ENCODE data around the gene ZNF396. TPM values are rescaled to one million over a fixed set of nuclear protein-coding genes. Genes with fewer than 3 reads are reported as not detected.

The ZNF396 gene
- total and polyA plus RNA-seq, 4 donors: 0.60 to 1.2 (median 0.99) TPM

DNA sequence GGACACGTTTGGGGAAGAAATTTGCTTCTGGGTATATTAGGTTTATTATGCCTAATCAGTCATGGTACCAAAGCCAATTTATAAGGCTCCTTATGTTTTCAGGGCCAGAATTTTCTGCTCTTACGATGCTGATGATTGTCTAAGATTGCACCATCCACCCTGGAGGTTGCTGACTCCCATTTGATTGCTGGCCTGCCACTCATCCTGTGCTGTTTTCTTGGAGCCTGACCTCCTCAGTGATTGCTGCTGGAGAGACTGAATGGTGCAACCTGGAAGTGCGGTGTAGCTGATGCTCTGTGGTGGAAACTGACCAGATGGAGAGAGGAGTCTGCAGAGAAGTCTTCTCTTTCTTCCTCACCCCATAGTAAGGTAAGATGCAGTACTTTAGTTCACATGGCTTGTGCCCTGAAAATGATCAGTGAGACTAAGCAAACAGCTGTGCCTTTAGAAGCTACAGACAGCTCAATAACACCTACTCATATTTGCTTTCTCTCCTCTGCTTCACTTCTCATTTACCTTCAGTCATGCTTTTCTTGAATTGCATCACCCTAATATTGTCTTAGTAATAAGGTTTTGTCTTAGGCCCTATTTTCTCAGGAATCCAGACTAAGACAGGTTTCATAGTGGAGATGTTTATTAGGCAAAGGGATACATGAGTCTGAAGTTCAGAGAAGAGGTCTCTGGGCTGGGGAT is 50.3 kb downstream of the ZNF396 start (continued):
- TF ChIP-seq, protein P1, sequence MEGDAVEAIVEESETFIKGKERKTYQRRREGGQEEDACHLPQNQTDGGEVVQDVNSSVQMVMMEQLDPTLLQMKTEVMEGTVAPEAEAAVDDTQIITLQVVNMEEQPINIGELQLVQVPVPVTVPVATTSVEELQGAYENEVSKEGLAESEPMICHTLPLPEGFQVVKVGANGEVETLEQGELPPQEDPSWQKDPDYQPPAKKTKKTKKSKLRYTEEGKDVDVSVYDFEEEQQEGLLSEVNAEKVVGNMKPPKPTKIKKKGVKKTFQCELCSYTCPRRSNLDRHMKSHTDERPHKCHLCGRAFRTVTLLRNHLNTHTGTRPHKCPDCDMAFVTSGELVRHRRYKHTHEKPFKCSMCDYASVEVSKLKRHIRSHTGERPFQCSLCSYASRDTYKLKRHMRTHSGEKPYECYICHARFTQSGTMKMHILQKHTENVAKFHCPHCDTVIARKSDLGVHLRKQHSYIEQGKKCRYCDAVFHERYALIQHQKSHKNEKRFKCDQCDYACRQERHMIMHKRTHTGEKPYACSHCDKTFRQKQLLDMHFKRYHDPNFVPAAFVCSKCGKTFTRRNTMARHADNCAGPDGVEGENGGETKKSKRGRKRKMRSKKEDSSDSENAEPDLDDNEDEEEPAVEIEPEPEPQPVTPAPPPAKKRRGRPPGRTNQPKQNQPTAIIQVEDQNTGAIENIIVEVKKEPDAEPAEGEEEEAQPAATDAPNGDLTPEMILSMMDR (IDR thresholded peaks at IDR 0.05; ENCODE audit: low read depth, low read length, missing input control): no peak
- no peak for TF ChIP-seq FOXA1 (IDR thresholded peaks at IDR 0.05)

DNA sequence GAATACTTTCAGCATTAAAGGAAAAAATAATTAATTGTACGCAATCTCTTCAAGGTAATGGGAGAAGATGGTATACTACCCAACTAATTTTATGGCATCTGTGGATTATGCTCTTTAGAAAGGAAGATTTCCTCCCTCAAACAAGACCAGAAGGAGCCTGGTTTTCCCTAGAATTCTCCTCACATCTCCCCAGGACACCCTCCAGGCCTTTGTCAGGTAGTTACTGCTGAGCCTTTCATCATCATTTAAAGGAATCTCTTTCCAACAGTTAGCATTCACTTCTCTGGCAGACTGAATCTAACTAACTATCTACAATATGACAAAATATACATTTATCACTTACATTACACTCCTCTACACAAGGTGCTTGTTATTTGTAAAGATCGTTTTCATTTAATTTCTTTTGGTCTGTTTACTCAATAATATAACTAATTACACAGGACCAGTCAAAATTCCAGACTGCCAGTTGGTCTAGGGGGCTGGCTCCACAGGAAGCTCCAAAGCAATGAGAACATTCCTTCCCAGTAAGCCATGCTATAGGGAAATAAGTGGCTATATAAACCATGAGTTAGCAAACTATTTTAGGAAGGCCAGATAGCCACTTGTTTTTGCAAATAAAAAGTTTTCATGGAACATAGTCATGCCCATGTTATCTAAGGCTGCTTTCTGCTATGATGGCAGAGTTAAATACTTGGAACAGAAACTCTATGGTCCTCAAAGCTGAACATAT is 52.0 kb downstream of the ZNF396 start:
- TF ChIP-seq JUND (IDR thresholded peaks at IDR 0.05): no peak
- TF ChIP-seq EGR1 (IDR thresholded peaks at IDR 0.05; ENCODE audit: low read depth in 2 of 2): no peak
- TF ChIP-seq, protein P2, sequence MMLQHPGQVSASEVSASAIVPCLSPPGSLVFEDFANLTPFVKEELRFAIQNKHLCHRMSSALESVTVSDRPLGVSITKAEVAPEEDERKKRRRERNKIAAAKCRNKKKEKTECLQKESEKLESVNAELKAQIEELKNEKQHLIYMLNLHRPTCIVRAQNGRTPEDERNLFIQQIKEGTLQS (IDR thresholded peaks at IDR 0.05): no peak
- TF ChIP-seq HNF4G (IDR thresholded peaks at IDR 0.05): no peak
- TF ChIP-seq HNF4A (conservative IDR thresholded peaks at IDR 0.05): no peak
- TF ChIP-seq FOXA1 (IDR thresholded peaks at IDR 0.05): no peak
- TF ChIP-seq NR2F2 (IDR thresholded peaks at IDR 0.05): no peak
- TF ChIP-seq, protein P3, sequence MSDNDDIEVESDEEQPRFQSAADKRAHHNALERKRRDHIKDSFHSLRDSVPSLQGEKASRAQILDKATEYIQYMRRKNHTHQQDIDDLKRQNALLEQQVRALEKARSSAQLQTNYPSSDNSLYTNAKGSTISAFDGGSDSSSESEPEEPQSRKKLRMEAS (IDR thresholded peaks at IDR 0.05): no peak
- TF ChIP-seq GABPA (IDR thresholded peaks at IDR 0.05 in 1 of 2, conservative IDR thresholded peaks at IDR 0.05 in 1 of 2): no peak
- no peak for TF ChIP-seq SP1 (IDR thresholded peaks at IDR 0.05)
- TF ChIP-seq TAF1 (conservative IDR thresholded peaks at IDR 0.05): no peak
- 49% methylated on average over 2 of the region's 2 CpGs for WGBS
- H3K27me3 ChIP-seq (ENCODE audit: control insufficient read depth in 4 of 4, insufficient read depth in 4 of 4, low read length in 3 of 4): no peaks in the 10 kb centered on the region
- no peak overlapping the region for H3K9ac ChIP-seq (ENCODE audit: low read depth in 1 of 2, low read length in 2 of 2)
- H3K4me3 ChIP-seq (ENCODE audit: low read depth in 1 of 3, low read length in 3 of 3): no peak overlapping the region
- H3K27ac ChIP-seq (ENCODE audit: low read depth in 1 of 2, low read length in 2 of 2): no peak overlapping the region
- peaks cover 0 to 2% (median 0%) of the 10 kb centered on the region in 4 donors for H3K9me3 ChIP-seq (ENCODE audit: control insufficient read depth in 4 of 4, low read length in 3 of 4)
- no peaks in the 10 kb centered on the region for H3K36me3 ChIP-seq (ENCODE audit: control insufficient read depth in 4 of 4, insufficient read depth in 3 of 4, low read depth in 1 of 4, low read length in 3 of 4)
- no peaks in the 10 kb centered on the region for H3K4me1 ChIP-seq (ENCODE audit: control insufficient read depth in 4 of 4, insufficient read depth in 4 of 4, low read length in 3 of 4)
- no peak for DNase-seq (ENCODE audit: low spot score)

DNA sequence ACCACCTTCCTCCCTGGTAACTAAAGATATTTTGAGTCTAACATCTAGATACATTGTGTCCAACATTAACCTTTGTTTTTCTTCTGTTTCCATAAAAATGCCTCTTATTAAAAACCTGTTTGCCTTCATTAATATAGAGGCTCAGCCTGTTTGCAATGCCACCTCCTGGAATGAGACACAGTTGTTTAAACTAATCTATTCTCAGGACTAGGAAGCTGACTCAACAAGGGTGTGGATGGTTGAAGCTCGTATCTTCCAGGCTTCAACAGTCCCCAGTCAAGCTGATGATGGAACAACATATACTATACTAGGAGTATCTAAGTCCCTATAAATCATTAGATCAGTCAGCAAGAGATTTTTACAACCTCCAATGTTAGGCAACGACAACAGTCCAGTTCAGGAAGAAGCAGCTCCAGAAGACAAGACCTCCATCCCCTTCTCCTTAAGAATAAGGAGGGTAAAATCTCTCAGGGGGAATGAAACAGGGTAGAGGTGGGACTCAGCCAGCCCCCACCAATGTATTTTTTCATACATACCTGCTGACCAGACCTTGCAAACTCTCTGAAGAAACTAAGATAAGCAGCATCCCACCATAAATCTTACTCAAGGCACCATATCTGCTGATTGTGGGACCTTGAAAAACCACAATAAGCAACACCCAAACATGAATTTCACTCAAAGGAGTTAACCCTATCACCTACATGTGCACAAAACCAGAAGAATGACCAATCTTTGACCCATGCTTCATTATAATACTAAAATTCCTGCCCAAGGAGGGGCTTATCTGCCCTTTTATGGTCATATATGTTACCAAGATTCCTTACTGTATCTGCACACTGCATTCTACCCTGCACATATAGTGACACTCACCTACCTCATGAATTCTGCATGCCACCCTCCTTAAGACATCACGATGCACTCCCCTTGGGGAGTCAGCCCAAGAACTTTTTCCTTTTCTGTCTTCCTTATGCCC is 54.4 kb downstream of the ZNF396 start:
- no peak overlapping the region for H3K27ac ChIP-seq (ENCODE audit: low read depth in 1 of 2, low read length in 2 of 2)
- no peak overlapping the region for H3K9ac ChIP-seq (ENCODE audit: low read depth in 1 of 2, low read length in 2 of 2)
- no peaks in the 10 kb centered on the region for H3K27me3 ChIP-seq (ENCODE audit: control insufficient read depth in 4 of 4, insufficient read depth in 4 of 4, low read length in 3 of 4)
- H3K4me3 ChIP-seq (ENCODE audit: low read depth in 1 of 3, low read length in 3 of 3): no peak overlapping the region
- 80% methylated on average over 3 of the region's 3 CpGs for WGBS
- no peaks in the 10 kb centered on the region for H3K36me3 ChIP-seq (ENCODE audit: control insufficient read depth in 4 of 4, insufficient read depth in 3 of 4, low read depth in 1 of 4, low read length in 3 of 4)
- DNase-seq (ENCODE audit: low spot score): no peak
- H3K9me3 ChIP-seq (ENCODE audit: control insufficient read depth in 4 of 4, low read length in 3 of 4): peaks cover 0 to 3% (median 0%) of the 10 kb centered on the region in 4 donors
- no peaks in the 10 kb centered on the region for H3K4me1 ChIP-seq (ENCODE audit: control insufficient read depth in 4 of 4, insufficient read depth in 4 of 4, low read length in 3 of 4)
- TF ChIP-seq, protein P4, sequence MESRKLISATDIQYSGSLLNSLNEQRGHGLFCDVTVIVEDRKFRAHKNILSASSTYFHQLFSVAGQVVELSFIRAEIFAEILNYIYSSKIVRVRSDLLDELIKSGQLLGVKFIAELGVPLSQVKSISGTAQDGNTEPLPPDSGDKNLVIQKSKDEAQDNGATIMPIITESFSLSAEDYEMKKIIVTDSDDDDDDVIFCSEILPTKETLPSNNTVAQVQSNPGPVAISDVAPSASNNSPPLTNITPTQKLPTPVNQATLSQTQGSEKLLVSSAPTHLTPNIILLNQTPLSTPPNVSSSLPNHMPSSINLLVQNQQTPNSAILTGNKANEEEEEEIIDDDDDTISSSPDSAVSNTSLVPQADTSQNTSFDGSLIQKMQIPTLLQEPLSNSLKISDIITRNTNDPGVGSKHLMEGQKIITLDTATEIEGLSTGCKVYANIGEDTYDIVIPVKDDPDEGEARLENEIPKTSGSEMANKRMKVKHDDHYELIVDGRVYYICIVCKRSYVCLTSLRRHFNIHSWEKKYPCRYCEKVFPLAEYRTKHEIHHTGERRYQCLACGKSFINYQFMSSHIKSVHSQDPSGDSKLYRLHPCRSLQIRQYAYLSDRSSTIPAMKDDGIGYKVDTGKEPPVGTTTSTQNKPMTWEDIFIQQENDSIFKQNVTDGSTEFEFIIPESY (IDR thresholded peaks at IDR 0.05): no peak

Other genes with a start within 250 kb of the ZNF396 start
- gene ZNF397, start 136.3 kb downstream of the ZNF396 start, total RNA-seq: 10 to 100 TPM; 13.1 to 20.0 TPM
- 1 to 10 TPM; 3.8 to 6.1 TPM for gene ZNF397, start 136.3 kb downstream of the ZNF396 start, polyA plus RNA-seq
- gene ZSCAN30, start 87.1 kb downstream of the ZNF396 start, total RNA-seq: 10 to 100 TPM in 1 of 2 donors, 1 to 10 TPM in 1; 6.2 to 10.4 TPM
- gene ZSCAN30, start 87.1 kb downstream of the ZNF396 start, polyA plus RNA-seq: 1 to 10 TPM; 2.3 to 5.0 TPM
- gene ZNF24, start 32.9 kb downstream of the ZNF396 start, total RNA-seq: 10 to 100 TPM; 28.6 to 30.3 TPM
- gene ZNF24, start 32.9 kb downstream of the ZNF396 start, polyA plus RNA-seq: 10 to 100 TPM in 1 of 2 donors, 1 to 10 TPM in 1; 9.1 to 29.2 TPM
- gene INO80C, start 120.6 kb upstream of the ZNF396 start, total RNA-seq: 10 to 100 TPM in 1 of 2 donors, 1 to 10 TPM in 1; 4.6 to 10.4 TPM
- 10 to 100 TPM; 10.6 to 13.4 TPM for gene INO80C, start 120.6 kb upstream of the ZNF396 start, polyA plus RNA-seq
- gene GALNT1, start 204.4 kb upstream of the ZNF396 start, total RNA-seq: 10 to 100 TPM; 28.2 to 42.2 TPM
- gene GALNT1, start 204.4 kb upstream of the ZNF396 start, polyA plus RNA-seq: 10 to 100 TPM; 13.9 to 24.8 TPM